B cell (primary cell): ENCODE results near the gene HS3ST6. TPM values are rescaled to one million over a fixed set of nuclear protein-coding genes. Genes with fewer than 3 reads are reported as not detected.

Source experiments
- ATAC-seq: fragments of 200-7000 bp; cut with Tn5 transposase; one replicate; pipeline ENCODE4 v1.10.0; 2021; ENCODE audit warnings: low read depth, mild to moderate bottlenecking, moderate number of reproducible peaks, moderate library complexity
- CTCF ChIA-PET: fragments of 350-600 bp; sonication (Branson Sonifier 250); formaldehyde crosslinking; loops from one replicate; lab custom pipeline; 2021; ENCODE audit warnings: antibody characterized with exemption, inconsistent platforms; lab: Charles Lee
- POLR2A ChIA-PET: fragments of 350-600 bp; sonication (Branson Sonifier 250); formaldehyde crosslinking; loops from one replicate; lab custom pipeline; 2021; ENCODE audit warnings: antibody characterized with exemption; lab: Charles Lee
- DNase-seq: peaks from one replicate; pipeline ENCODE4 v3.0.0; 2013
- H2AFZ ChIP-seq: 2 replicates; pipeline ENCODE4 v1.6.1; 2012; ENCODE audit warnings: mild to moderate bottlenecking, low read depth, low read length; ENCODE audit not compliant: insufficient read depth, poor library complexity, severe bottlenecking
- H3K27ac ChIP-seq, 2 donors: 1 replicate in 1 of 2; 2 replicates in 1 of 2; pipeline ENCODE4 v1.5.1; 2012 to 2013; ENCODE audit warnings: low read length in 2 of 2, mild to moderate bottlenecking in 2 of 2, moderate library complexity in 1 of 2
- H3K27me3 ChIP-seq, 4 experiments: fragments of 200-600 bp in 1 of 4; sonication (generic) in 1 of 4; replicated peaks in 1 of 4; 1 replicate in 2 of 4; 2 replicates in 2 of 4; pipeline versions ENCODE4 v1.6.1 to v1.7.0; 2013 to 2016; ENCODE audit warnings: low read length in 3 of 4, mild to moderate bottlenecking in 2 of 4, mixed read lengths in 1 of 4, moderate library complexity in 1 of 4; ENCODE audit not compliant: insufficient read depth in 4 of 4, control insufficient read depth in 3 of 4; ENCODE audit errors: control extremely low read depth in 1 of 4
- H3K36me3 ChIP-seq, 2 experiments: replicated peaks in 1 of 2; 1 replicate in 1 of 2; 2 replicates in 1 of 2; pipeline versions ENCODE4 v1.6.1 to v1.7.1; 2013; ENCODE audit warnings: low read length in 1 of 2; ENCODE audit not compliant: insufficient read depth in 2 of 2, control insufficient read depth in 1 of 2; ENCODE audit errors: control extremely low read depth in 1 of 2, extremely low read depth in 1 of 2
- H3K4me1 ChIP-seq, 2 donors: fragments of 200-600 bp in 1 of 2; sonication (generic) in 1 of 2; 1 replicate in 1 of 2; 2 replicates in 1 of 2; pipeline versions ENCODE4 v1.5.1 to v1.6.1; 2013 to 2017; ENCODE audit warnings: low read length in 2 of 2; ENCODE audit not compliant: control insufficient read depth in 2 of 2, insufficient read depth in 2 of 2
- H3K4me2 ChIP-seq: replicated peaks from 2 replicates; pipeline ENCODE3; 2012; ENCODE audit warnings: mild to moderate bottlenecking, low read depth, low read length; ENCODE audit not compliant: poor library complexity, severe bottlenecking
- H3K4me3 ChIP-seq, 5 experiments: fragments of 200-600 bp in 1 of 5; sonication (generic) in 1 of 5; 1 replicate in 3 of 5; 2 replicates in 2 of 5; pipeline versions ENCODE4 v1.5.1 to v1.7.0; 2011 to 2016; ENCODE audit warnings: low read length in 4 of 5, mild to moderate bottlenecking in 4 of 5, low read depth in 2 of 5, control low read depth in 1 of 5, moderate library complexity in 1 of 5; ENCODE audit not compliant: insufficient read depth in 1 of 5; ENCODE audit errors: control extremely low read depth in 1 of 5, extremely low read depth in 1 of 5
- H3K79me2 ChIP-seq: fragments of 200-600 bp; sonication (generic); one replicate; pipeline ENCODE4 v1.6.0; 2016; ENCODE audit warnings: low read length; ENCODE audit not compliant: control insufficient read depth, insufficient read depth
- H3K9ac ChIP-seq: fragments of 200-600 bp; sonication (generic); 2 replicates; pipeline ENCODE4 v1.6.1; 2017; ENCODE audit warnings: mild to moderate bottlenecking, low read length, moderate library complexity
- H3K9me3 ChIP-seq, 3 donors: one replicate each; pipeline versions ENCODE4 v1.6.1 to v1.7.1; 2013; ENCODE audit warnings: low read length in 2 of 3; ENCODE audit not compliant: control insufficient read depth in 2 of 3, insufficient read depth in 1 of 3; ENCODE audit errors: control extremely low read depth in 1 of 3
- H4K20me1 ChIP-seq: 2 replicates; pipeline ENCODE4 v1.6.0; 2012; ENCODE audit warnings: mild to moderate bottlenecking, low read length; ENCODE audit not compliant: insufficient read depth, control insufficient read depth, poor library complexity, severe bottlenecking
- H3K27ac Mint-ChIP-seq: one replicate; pipeline ENCODE4 v1.8.0; 2021; ENCODE audit warnings: mixed read lengths
- H3K27me3 Mint-ChIP-seq: one replicate; pipeline ENCODE4 v1.8.0; 2021; ENCODE audit warnings: mixed read lengths
- H3K4me1 Mint-ChIP-seq: one replicate; pipeline ENCODE4 v1.8.0; 2021; ENCODE audit warnings: mixed read lengths
- H3K4me3 Mint-ChIP-seq: one replicate; pipeline ENCODE4 v1.8.0; 2021; ENCODE audit warnings: mixed read lengths
- H3K9me3 Mint-ChIP-seq: one replicate; pipeline ENCODE4 v1.8.0; 2022; ENCODE audit warnings: mixed read lengths; ENCODE audit not compliant: insufficient read depth
- EZH2 ChIP-seq: IDR thresholded peaks from 2 replicates; pipeline ENCODE4 v1.6.1; 2012; ENCODE audit warnings: borderline replicate concordance, low read depth, mild to moderate bottlenecking, moderate library complexity, low read length; ENCODE audit not compliant: insufficient read depth, poor library complexity, severe bottlenecking
- WGBS: methylation state at CpG from one replicate; pipeline ENCODE4 v1.1.5; 2013; ENCODE audit warnings: missing lambda C conversion rate; ENCODE audit not compliant: insufficient coverage; 5-methylcytosine and 5-hydroxymethylcytosine counted together
- intact Hi-C: fragments of 100-400 bp; cut with micrococcal nuclease; formaldehyde crosslinking; loops from one replicate; pipeline ENCODE4 v1.10.0; 2022
- polyA plus RNA-seq: library from polyadenylated mRNA; depleted of rRNA; stranded (reverse); fragments of >200 nt; gene quantifications from 2 replicates; pipeline ENCODE4 v1.2.3, GENCODE V29; 2012
- total RNA-seq, 2 donors: library from RNA; stranded (reverse); fragments of 120-200 nt in 1 of 2; gene quantifications; 1 replicate in 1 of 2; 2 replicates in 1 of 2; pipeline versions ENCODE4 v1.2.3 to v1.2.4, GENCODE V29; 2013 to 2022
- TF ChIP-seq, protein P1 (sequence below): fragments of 200-600 bp; IDR thresholded peaks from one replicate; pipeline ENCODE4 v1.8.0; 2022; ENCODE audit warnings: antibody characterized with exemption, mild to moderate bottlenecking

HS3ST6 gene
- total and polyA plus RNA-seq, 2 donors (not counting 1 experiment from before 2014, with no cell fraction given): not detected

DNA sequence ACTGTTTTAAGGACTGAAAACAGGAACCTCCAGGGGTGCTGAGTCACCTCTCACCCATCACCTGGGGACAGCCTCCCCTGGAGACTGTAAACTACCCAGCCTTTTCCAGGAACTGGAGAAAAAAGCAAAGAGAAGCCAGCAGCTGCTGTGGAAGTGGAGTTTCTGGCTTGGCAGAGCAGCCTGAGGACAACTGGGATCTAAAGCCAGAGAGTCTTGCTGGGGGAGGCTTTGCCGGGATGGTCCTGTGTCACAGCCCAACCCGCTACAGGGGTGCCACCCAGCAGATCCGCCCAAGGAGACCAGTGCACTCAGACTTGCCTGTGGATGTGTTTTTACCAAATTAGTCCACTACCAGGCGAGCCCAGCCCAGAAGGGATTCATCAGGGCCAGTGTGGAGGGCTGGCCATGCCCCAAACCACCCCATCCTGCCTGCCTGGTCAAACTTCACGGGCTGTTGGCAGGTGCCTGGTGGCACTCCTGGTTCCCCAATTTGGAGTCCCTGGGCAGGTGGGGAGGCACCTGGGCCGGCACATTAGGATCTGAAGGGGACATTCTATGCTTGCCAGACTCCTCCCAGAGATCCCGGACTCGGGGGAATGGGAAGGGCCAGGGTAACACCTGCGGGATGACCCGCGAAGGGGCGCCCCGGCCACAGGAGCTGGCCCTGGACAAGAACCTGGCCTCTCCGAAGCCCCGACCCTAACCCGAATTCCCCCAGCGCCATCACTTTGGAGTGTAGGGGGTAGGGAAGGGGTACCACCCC, 24.0 kb upstream of the HS3ST6 start:
- H3K4me3 Mint-ChIP-seq: peak overlapping the region; percentile 90
- no peaks in the 10 kb centered on the region for H3K27me3 Mint-ChIP-seq
- H3K9me3 ChIP-seq: no peaks in the 10 kb centered on the region
- ATAC-seq (no peak), DNase-seq (peak; percentile 46)
- H3K4me2 ChIP-seq: peak overlapping the region; percentile 81
- H3K4me1 ChIP-seq: peaks cover 14 to 19% of the 10 kb centered on the region in 2 donors
- H3K27me3 ChIP-seq: no peaks in the 10 kb centered on the region
- H3K4me3 ChIP-seq: peak overlapping the region; percentile 42 to 83 (median 73)
- peak overlapping the region in 1 of 2 donors; percentile 45 for H3K27ac ChIP-seq
- peaks cover 0 to 12% of the 10 kb centered on the region in 2 experiments for H3K36me3 ChIP-seq
- ChIA-PET CTCF (interaction anchor here (1.7 kb wide), 1 partner anchor 14 kb away, joined by 5 read pairs; no protein-coding TSS in a partner anchor), POLR2A (interaction anchor here (0.8 to 0.9 kb wide), 2 partner anchors 10 to 49 kb away, joined by 3 read pairs; no protein-coding TSS in a partner anchor)
- H3K9ac ChIP-seq: peak overlapping the region; percentile 82
- intact Hi-C loops: loop anchor here (1.0 to 10.0 kb wide), 2 partner anchors 13 to 53 kb away; no protein-coding TSS in a partner anchor
- no peak for TF ChIP-seq EZH2
- TF ChIP-seq, protein P1, sequence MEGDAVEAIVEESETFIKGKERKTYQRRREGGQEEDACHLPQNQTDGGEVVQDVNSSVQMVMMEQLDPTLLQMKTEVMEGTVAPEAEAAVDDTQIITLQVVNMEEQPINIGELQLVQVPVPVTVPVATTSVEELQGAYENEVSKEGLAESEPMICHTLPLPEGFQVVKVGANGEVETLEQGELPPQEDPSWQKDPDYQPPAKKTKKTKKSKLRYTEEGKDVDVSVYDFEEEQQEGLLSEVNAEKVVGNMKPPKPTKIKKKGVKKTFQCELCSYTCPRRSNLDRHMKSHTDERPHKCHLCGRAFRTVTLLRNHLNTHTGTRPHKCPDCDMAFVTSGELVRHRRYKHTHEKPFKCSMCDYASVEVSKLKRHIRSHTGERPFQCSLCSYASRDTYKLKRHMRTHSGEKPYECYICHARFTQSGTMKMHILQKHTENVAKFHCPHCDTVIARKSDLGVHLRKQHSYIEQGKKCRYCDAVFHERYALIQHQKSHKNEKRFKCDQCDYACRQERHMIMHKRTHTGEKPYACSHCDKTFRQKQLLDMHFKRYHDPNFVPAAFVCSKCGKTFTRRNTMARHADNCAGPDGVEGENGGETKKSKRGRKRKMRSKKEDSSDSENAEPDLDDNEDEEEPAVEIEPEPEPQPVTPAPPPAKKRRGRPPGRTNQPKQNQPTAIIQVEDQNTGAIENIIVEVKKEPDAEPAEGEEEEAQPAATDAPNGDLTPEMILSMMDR: no peak
- H3K79me2 ChIP-seq: no peaks in the 10 kb centered on the region
- H2AFZ ChIP-seq: peak overlapping the region; percentile 91
- WGBS: 19% methylated on average over 12 of the region's 17 CpGs
- H3K9me3 Mint-ChIP-seq: no peaks in the 10 kb centered on the region
- H4K20me1 ChIP-seq: no peaks in the 10 kb centered on the region
- peak overlapping the region; percentile 37 for H3K27ac Mint-ChIP-seq
- peaks cover 21% of the 10 kb centered on the region for H3K4me1 Mint-ChIP-seq
